Astrocyte of the cerebellum (primary cell): ENCODE measurements around the gene SORCS2.

Experiments used
- DNase-seq: peaks from one replicate; pipeline ENCODE4 v3.0.0-alpha.2; 2011; ENCODE audit warnings: low read depth
- H3K4me3 ChIP-seq: 2 replicates; pipeline ENCODE4 v1.5.1; 2011; ENCODE audit warnings: mild to moderate bottlenecking, low read depth, low read length, moderate library complexity
- in situ Hi-C: cut with HindIII; loops from 2 replicates; pipeline ENCODE4 v1.10.0; 2017; ENCODE audit warnings: low sequenced_read_pairs
- TF ChIP-seq, protein P1 (sequence below): IDR thresholded peaks from 2 replicates; pipeline ENCODE4 v1.5.1; 2012; ENCODE audit warnings: low read length, low read depth, moderate library complexity, mild to moderate bottlenecking; ENCODE audit errors: missing control alignments

SORCS2 gene

DNA sequence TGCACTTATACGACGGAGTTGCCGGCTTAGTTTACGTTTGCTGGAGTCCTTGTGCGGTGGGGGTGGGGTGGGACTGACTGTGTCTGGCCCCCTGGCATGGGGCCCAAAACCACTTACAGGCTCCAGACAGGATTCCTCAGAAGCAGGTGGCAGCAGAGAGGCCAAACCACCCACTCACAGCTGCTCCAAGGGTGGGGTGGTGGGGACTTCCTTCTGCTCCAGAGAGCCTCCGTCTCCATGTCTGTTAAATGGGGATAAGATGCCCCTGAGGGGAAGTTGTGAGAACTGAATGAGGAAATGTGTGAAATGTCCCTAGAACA, 205.7 kb downstream of the SORCS2 start:
- in situ Hi-C loops, result no loop called here
- no peak overlapping the region for H3K4me3 ChIP-seq
- no peak for DNase-seq
- TF ChIP-seq, protein P1, sequence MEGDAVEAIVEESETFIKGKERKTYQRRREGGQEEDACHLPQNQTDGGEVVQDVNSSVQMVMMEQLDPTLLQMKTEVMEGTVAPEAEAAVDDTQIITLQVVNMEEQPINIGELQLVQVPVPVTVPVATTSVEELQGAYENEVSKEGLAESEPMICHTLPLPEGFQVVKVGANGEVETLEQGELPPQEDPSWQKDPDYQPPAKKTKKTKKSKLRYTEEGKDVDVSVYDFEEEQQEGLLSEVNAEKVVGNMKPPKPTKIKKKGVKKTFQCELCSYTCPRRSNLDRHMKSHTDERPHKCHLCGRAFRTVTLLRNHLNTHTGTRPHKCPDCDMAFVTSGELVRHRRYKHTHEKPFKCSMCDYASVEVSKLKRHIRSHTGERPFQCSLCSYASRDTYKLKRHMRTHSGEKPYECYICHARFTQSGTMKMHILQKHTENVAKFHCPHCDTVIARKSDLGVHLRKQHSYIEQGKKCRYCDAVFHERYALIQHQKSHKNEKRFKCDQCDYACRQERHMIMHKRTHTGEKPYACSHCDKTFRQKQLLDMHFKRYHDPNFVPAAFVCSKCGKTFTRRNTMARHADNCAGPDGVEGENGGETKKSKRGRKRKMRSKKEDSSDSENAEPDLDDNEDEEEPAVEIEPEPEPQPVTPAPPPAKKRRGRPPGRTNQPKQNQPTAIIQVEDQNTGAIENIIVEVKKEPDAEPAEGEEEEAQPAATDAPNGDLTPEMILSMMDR, result no peak

DNA sequence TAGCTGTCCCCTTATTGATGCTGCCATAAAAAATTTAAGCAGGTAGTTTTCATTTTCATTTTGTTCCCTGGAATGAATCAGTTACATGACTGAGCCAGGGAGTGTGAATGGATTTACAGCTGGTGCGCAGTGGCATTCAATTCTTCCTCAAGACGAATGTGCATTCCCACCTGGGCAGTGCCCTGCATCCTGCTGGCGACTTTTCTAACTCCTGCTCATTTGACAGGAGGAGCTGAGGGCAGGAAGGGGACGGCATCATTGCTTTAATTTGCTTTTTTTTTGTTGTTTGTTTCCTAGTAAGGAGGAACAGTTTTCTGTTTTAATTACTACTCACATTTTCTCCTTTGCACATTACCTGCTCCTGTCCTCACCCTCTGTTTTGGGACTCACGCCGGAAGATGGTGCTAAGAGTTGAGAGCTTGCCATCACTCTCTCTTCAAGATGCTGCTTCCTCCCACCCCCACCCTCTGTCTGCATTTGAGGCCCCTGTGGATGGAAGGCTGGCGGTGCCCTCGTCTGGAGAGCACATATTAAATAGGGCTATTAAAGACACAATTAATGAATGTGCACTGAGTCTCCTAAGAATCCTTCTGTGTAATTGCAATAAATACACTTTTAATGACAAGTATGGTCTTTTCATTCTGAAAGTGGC, 206.6 kb downstream of the SORCS2 start:
- no peak overlapping the region for H3K4me3 ChIP-seq
- TF ChIP-seq, protein P1, result no peak
- DNase-seq, result no peak
- in situ Hi-C loops, result no loop called here

GRCh38 chr4:7399440-7400234, 207.3 kb downstream of the SORCS2 start:
- H3K4me3 ChIP-seq, result no peak overlapping the region
- in situ Hi-C loops, result no loop called here
- TF ChIP-seq, protein P1, result no peak
- no peak for DNase-seq

DNA sequence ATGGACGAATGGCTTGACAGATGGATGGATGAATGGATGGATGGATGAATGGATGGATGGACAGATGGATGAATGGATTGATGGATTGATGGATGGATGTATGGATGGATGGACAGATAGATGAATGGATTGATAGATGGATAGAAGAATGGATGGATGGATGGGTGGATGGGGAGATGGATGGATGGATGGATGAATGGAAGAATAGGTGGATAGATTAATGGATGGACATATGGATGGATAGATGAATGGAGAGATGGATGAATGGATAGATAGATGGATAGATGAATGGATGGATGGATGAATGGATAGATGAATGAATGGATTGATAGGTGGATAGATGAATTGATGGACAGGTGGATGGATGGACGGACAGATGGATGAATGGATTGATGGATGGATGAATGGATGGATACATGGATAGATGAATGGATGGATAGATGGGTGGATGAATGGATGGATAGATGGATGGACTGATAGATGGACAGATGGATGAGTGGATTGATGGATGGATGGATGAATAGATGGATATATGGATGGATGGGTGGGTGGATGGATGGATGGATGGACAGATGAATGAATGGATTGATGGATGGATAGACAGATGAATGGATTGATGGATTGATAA, 208.4 kb downstream of the SORCS2 start:
- in situ Hi-C loops, result no loop called here
- H3K4me3 ChIP-seq, result no peak overlapping the region
- DNase-seq, result no peak
- TF ChIP-seq, protein P1, result no peak

- TF ChIP-seq, protein P1, result no peak
- H3K4me3 ChIP-seq, result no peak overlapping the region
- in situ Hi-C loops, result no loop called here
- no peak for DNase-seq
Observed at GRCh38 chr4:7402526-7402925, 210.2 kb downstream of the SORCS2 start.

GRCh38 chr4:7403001-7403400, 210.7 kb downstream of the SORCS2 start:
- no peak for DNase-seq
- TF ChIP-seq, protein P1, result no peak
- in situ Hi-C loops, result no loop called here
- H3K4me3 ChIP-seq, result no peak overlapping the region
